ENCODE measurements around the gene IGFL4.

- TF ChIP-seq CTCF (tag by site-specific recombination; IDR thresholded peaks at IDR 0.05) (no peak), ZNF146 (tag by site-specific recombination; IDR thresholded peaks at IDR 0.05) (no peak), ZNF777 (tag by site-specific recombination; IDR thresholded peaks at IDR 0.05; ENCODE audit: borderline replicate concordance) (no peak), HOXA7 (CRISPR knock-in tag; IDR thresholded peaks at IDR 0.05; ENCODE audit: borderline replicate concordance) (no peak), SETDB1 (IDR thresholded peaks at IDR 0.05; ENCODE audit: insufficient read length, low read length) (no peak), ZNF626 (tag by site-specific recombination; IDR thresholded peaks at IDR 0.05) (no peak), ZNF449 (tag by site-specific recombination; IDR thresholded peaks at IDR 0.05) (no peak)
- TF ChIP-seq, protein P1, sequence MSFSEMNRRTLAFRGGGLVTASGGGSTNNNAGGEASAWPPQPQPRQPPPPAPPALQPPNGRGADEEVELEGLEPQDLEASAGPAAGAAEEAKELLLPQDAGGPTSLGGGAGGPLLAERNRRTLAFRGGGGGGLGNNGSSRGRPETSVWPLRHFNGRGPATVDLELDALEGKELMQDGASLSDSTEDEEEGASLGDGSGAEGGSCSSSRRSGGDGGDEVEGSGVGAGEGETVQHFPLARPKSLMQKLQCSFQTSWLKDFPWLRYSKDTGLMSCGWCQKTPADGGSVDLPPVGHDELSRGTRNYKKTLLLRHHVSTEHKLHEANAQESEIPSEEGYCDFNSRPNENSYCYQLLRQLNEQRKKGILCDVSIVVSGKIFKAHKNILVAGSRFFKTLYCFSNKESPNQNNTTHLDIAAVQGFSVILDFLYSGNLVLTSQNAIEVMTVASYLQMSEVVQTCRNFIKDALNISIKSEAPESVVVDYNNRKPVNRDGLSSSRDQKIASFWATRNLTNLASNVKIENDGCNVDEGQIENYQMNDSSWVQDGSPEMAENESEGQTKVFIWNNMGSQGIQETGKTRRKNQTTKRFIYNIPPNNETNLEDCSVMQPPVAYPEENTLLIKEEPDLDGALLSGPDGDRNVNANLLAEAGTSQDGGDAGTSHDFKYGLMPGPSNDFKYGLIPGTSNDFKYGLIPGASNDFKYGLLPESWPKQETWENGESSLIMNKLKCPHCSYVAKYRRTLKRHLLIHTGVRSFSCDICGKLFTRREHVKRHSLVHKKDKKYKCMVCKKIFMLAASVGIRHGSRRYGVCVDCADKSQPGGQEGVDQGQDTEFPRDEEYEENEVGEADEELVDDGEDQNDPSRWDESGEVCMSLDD (tag by site-specific recombination; IDR thresholded peaks at IDR 0.05): no peak
Measured at GRCh38 chr19:45994456-45994997, 46.3 kb downstream of the IGFL4 start.
